GM19043 (cell line): ENCODE measurements around the gene EFCAB11.
A peak's percentile ranks its signal among the peaks of the same experiment; 100 is the strongest.

ENCODE experiments used
- ATAC-seq: cut with Tn5 transposase; IDR thresholded peaks from one replicate; pipeline ENCODE4 v1.9.1; 2021; ENCODE audit warnings: low read depth; ENCODE audit not compliant: unreplicated experiment

Gene EFCAB11, protein sequence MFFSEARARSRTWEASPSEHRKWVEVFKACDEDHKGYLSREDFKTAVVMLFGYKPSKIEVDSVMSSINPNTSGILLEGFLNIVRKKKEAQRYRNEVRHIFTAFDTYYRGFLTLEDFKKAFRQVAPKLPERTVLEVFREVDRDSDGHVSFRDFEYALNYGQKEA

GRCh38 chr14:89954070-89955021 lies at the start of gene EFCAB11:
Gene EFCAB11 (minus strand): TSS chr14:89954730. CDS start chr14:89954660, 70 bp downstream.
- peak; percentile 83 for ATAC-seq

- no peak for ATAC-seq
Measured at GRCh38 chr14:90003526-90004307, 49.2 kb upstream of the EFCAB11 start.

- ATAC-seq = no peak
Measured at GRCh38 chr14:90000935-90001334, 46.4 kb upstream of the EFCAB11 start.

DNA sequence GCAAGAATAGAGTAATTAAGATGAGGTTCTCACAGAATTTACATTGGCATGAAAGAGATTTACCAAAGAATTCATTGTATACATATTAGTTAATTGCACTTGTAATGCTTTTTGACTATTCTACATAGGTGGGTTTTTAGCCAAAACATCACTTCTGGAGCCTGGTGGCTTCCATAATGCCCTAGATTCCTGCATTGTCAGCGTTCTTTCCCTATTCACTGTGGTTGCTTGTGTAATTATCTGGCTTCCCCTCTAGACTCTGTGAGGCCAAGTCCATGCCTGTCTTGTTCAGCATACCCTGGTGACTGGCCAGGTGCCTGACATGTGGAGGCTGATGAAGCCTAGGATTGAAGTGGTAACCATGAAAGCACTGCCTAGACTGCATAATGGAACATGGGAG lies 42.4 kb upstream of the EFCAB11 start:
- no peak for ATAC-seq

DNA sequence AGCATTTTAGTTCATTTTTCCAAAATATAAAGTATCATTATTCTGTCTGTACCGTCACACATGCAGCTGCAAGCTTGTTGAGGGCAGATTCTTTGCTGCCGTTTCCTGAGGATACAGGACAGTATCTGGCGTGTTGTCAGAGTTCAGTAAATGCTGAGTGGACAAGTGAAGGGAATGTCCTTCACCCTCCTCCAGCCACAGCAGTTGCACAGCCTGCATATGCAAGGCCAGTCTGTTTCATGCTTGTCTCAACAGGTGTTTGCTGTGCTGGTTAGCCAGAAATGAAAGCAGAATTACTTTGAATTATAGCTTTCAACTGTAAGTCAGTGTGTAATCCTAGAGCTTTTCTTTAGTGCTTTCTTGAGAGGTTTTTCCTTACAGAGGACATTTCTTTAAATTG lies 37.7 kb upstream of the EFCAB11 start:
- ATAC-seq = no peak

DNA sequence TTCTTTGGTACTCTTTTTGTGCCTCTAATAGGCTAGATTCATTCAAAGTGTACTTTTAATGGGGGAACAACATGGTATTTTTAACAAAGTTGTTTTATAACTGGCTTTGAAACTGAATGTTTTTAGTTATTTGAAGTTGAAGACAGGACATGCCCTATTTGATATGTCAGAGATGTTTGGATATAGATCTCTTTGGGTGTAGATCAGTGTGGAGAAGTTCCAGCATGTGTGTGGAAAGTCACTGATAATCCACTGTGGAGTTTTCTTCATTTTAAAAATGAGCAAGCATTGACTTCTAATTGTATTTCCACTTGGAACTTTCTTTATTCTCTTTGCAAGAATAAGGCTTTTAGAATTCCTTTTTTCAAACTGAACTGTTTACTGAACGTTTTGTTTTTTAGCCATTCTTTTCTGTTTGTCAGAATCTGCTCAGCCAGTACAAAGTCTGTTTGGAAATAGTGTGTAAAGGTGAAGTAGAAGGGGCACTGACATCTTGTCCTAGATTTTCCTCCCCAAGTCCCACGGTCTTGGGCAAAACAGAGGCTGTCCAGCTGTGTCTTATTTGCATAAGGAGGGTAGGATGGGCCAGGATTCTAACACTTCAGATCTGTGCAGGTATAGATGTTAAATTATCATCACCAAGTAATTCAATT lies 36.2 kb upstream of the EFCAB11 start:
- no peak for ATAC-seq

- no peak for ATAC-seq
Measured at GRCh38 chr14:89990218-89990617, 35.7 kb upstream of the EFCAB11 start.

DNA sequence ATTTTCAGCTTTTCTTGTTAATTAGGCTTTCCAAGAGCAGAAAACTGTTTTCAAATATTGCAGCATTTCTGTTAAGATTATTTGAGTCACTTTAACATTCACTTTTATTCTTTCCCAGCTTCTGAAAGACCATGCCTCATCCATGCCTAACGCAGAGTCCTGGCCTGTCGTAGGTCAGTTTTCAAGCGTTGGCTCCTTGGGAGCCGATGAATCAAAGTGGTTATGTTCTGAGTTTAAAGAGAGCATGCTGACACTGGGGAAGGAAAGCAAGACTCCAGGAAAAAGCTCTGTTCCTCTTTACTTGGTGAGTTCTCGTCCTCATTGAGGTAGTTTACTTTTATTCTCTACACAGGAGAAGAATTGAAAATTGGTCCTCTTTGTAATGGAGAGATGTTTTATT lies 34.3 kb upstream of the EFCAB11 start:
- no peak for ATAC-seq

- no peak for ATAC-seq
Measured at GRCh38 chr14:89987161-89987475, 32.6 kb upstream of the EFCAB11 start.

DNA sequence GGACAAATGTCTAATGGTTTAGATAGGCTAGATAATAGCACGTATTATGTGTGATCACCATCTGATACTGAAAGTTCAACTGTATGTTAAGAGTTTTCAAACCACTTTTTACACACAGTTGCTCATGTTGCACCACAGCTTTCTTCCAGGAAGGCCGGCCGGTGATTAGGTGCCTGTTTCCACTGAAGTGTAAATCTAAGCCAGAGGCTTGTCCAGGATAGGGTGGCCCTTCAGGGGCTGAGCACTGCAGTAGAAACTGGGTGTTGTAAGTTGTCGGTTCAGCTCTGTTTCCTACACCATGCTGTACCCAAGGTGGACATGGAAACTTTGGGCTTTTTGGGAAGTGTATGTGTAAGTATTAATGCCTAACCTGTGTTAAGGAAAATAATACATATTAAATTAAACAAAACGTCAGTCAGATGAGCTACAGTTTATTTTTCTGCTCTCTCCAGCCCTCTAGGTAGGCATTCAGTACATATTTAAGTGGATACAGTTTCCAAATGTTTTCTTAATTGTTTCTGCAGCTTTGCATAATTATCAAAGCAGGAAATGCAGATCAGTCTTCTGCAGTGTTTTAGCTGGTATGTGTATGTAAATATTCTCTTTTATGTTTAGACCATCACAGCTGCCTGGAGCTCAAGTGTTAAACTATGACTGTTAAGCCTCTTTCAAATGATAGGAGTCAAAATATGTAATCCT lies 32.1 kb upstream of the EFCAB11 start:
- ATAC-seq = no peak

DNA sequence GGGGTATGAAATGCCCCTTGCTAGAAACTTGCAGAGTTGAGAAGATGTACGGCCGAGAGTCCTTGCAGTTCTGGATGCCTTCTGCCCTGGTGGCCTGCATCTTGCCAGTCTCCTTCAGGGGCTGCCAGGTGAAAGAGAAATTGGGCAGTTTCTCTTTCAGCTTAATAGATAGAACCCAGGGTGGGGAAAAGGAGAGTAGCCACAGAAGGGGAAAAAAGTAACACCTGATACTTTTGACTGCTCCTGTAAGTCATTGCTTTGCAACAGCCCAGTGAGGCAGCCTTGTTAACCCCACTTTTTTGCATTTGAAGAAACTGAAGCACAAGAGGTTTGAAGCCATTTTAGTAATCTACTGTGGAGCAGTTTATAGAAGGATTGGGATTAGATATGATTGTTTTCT lies 28.8 kb upstream of the EFCAB11 start:
- ATAC-seq = no peak

- ATAC-seq = no peak
Measured at GRCh38 chr14:89978656-89979055, 24.1 kb upstream of the EFCAB11 start.

DNA sequence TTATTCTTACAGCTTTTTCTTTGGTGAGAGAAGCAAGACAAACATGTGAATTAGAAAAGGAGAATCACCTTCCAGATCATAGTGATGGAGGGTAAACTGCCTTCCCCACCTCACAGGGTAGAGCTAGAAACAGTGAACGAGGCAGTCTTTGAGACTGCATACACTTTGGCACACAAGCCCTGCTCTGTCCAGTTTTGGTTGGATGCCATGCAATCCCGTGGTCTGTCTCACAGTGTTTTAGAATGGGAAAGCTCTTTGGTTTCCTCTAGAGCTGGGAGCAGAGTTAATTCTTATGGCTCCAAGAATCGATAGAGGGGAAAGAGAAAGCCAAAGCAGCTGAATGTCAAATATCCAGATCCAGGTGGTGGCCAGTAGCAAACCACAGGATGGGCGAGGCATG lies 23.1 kb upstream of the EFCAB11 start:
- ATAC-seq = no peak

GRCh38 chr14:89973234-89973823 lies 18.8 kb upstream of the EFCAB11 start:
- ATAC-seq = peak; percentile 63

- no peak for ATAC-seq
Measured at GRCh38 chr14:89965839-89966238, 11.3 kb upstream of the EFCAB11 start.

DNA sequence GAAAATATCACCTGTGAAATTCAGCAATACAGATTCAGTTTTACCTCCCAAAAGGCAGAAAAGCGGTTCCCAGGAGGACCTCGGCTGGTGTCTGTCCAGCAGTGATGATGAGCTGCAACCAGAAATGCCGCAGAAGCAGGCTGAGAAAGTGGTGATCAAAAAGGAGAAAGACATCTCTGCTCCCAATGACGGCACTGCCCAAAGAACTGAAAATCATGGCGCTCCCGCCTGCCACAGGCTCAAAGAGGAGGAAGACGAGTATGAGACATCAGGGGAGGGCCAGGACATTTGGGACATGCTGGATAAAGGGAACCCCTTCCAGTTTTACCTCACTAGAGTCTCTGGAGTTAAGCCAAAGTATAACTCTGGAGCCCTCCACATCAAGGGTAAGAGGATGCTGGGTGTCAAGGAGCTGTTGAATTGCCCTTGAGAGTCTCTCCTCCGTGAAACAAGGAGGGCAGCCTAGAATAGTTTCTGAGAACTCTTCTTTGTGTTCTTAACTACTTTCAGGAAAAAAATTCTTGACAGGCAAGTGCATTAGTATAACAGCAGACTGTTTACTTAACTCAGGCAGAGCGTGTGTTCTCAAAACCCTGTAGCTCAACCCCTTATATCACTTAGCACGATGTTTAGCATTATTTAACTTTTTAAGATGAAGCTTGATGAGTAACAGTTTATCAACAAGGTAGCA lies 8.9 kb upstream of the EFCAB11 start:
- no peak for ATAC-seq

DNA sequence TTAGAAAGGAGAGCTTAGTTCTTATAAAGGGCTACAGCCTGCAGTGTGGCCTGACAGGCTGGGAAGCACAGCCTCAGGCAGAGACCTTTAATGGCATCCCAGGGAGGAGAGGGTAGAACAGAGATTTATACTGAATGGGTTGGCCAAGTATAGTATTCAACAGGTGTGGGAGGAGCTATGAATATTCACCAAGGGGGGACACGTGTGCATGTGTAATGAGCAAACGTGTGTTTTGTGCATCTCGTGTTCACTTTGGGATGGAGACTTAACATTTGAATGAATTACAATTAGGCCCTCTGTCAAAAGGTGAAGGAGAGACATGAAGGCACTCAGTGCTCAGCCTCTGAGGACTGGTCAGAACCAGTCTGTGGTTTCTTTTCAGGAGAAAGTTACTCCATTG lies 6.4 kb upstream of the EFCAB11 start:
- no peak for ATAC-seq

DNA sequence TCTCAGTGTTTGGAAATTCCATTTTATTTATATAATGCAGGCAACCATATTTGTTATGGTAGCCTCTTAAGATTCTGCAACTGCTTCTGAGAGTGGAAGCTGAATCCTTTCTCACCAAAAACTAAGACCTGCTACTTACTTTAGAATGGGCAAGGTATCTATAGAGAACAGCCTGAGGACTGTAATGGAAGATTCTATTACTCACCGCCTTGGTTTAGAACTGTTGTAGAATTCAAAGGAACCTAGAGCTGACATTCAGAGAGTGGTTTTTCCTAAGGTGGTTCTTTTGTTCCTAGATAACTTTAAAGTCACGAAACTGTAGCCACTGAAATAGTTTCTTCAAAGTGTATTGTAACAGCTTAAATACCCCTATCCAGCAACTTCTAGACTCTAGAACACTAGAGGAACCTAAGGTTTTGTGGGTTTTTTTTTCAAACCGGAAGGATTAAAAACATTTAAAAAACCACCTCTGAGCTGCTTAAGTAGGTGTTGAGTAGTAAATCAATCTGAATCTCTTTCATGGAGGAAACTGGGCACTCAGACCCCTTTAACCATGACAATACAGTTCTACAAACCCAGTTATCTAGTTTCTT lies 5.4 kb upstream of the EFCAB11 start:
- ATAC-seq = no peak

DNA sequence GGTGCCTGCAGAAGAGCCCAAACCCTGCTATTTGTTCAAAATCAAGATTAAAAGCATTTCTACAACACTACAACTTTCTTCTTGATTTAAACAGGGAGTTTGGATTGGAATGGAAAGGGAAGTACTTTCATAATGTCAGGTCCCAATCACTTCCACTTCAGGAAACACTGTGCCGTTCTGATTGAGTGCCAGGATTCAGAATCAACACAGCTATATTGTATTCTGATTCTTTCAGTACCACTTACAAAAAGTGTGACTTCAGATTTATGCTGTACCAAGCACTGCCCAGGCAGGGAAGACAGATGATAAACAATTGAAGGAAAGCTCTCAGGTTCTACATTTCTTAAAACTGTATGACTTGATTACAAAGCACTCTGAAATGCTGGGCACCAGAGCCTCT lies 4.4 kb upstream of the EFCAB11 start:
- no peak for ATAC-seq
